Measurements from ENCODE around the gene JAK1. TPM values are rescaled to one million over a fixed set of nuclear protein-coding genes. Genes with fewer than 3 reads are reported as not detected.

JAK1 gene
- polyA plus RNA-seq, 2 of the 4 experiments (the other 2 are of a cell fraction) = 110 to 159 TPM

DNA sequence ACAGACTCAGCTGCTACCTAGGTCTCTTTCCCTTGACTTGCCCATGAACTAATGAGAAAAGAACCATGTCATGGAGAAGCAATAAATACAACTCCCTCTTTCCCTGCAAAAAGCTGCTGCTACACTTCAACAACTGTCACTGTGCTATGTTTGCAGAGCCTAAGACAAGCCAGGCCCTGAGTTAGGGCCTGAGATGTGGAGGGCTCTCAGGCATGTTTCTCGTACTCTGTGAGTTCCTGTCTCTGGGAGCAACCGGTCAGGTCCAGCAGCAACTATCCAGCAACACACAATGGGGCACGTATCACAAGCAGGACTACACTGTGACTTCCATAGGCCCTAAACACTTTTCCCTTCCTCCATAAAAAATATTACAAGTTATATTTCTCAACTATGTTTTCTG lies 91.7 kb downstream of the JAK1 start:
- Histone ChIP-seq H3K4me3 (no peak overlapping the region), H3K4me1 (no peaks in the 10 kb centered on the region), H3K27ac (no peak overlapping the region), H3K9me3 (no peaks in the 10 kb centered on the region), H3K4me2 (no peak overlapping the region)
- ATAC-seq (no peak), FAIRE-seq (no peak), DNase-seq (ENCODE audit: low read depth in 1 of 2, low spot score in 1 of 2) (no peak)
- CTCF ChIA-PET = interaction anchor here (1.9 kb wide), 1 partner anchor 146 kb away, joined by 4 read pairs; no protein-coding TSS in a partner anchor
- 100% methylated on average over 2 of the region's 3 CpGs for WGBS (ENCODE audit: missing lambda C conversion rate)
- TF ChIP-seq ZNF302 (CRISPR knock-in tag; IDR thresholded peaks at IDR 0.05) = no peak
- no peak for TF ChIP-seq HEYL (CRISPR knock-in tag; IDR thresholded peaks at IDR 0.05)
- POLR2A ChIA-PET = no interaction called here

DNA sequence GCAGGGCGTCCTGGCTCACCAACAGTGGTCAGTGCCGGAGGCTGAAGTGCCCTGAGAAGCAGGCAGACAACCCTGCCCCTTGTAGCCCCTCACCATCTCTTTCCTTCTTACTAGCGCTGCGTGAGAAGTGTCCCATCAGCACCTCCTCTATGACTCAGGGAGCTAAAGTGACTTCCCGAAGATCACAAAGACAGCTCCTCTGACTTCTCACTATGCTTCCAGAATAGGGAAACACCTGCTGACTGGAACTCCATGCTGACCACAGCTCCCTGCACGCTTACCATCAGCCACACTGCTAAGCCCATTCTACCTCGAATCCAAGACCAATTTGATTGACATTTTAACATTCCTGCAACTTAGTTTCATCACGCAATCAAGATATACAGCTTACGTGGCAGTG lies 92.8 kb downstream of the JAK1 start:
- POLR2A ChIA-PET = no interaction called here
- Histone ChIP-seq H3K4me3 (no peak overlapping the region), H3K9me3 (no peaks in the 10 kb centered on the region), H3K27ac (no peak overlapping the region; a peak in 1 of 6 replicates), H3K4me2 (no peak overlapping the region), H3K4me1 (no peaks in the 10 kb centered on the region)
- CTCF ChIA-PET = interaction anchor here (0.7 kb wide), 1 partner anchor 13 kb away, joined by 3 read pairs; no protein-coding TSS in a partner anchor
- FAIRE-seq (no peak), DNase-seq (ENCODE audit: low read depth in 1 of 2, low spot score in 1 of 2) (no peak), ATAC-seq (no peak)
- WGBS (ENCODE audit: missing lambda C conversion rate) = 94% methylated on average over 9 of the region's 9 CpGs
- no peak for TF ChIP-seq POLR2AphosphoS2 (conservative IDR thresholded peaks at IDR 0.05; ENCODE audit: low read length)
- TF ChIP-seq MAFK (IDR thresholded peaks at IDR 0.05; ENCODE audit: partially characterized antibody) = no peak
- no peak for TF ChIP-seq HOXB13 (CRISPR knock-in tag; IDR thresholded peaks at IDR 0.05; ENCODE audit: low read depth)
- TF ChIP-seq FOXS1 (CRISPR knock-in tag; IDR thresholded peaks at IDR 0.05) = no peak
- TF ChIP-seq HOXB5 (CRISPR knock-in tag; IDR thresholded peaks at IDR 0.05) = no peak
- no peak for TF ChIP-seq CHD2 (IDR thresholded peaks at IDR 0.05; ENCODE audit: low read length, partially characterized antibody)
- no peak for TF ChIP-seq CBX2 (IDR thresholded peaks at IDR 0.05; ENCODE audit: borderline replicate concordance, low read depth)

DNA sequence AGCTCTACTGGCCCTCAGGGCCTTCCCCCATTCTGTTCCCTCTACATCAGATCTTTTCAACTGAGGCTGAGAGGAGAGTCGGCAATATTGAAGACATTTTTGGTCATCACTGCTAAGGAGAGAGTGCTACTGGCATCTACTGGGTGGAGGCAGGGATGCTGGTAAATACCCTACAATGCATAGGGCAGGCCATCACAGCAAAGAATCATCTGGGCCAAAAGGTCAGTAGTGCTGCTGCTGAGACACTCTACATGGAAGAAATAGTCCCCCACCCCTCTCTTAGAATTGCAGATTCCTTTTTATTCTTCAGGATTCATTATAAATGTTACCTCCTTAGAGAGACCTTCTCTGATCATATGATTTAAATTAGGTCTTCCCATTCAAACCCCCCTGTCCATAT lies 94.3 kb downstream of the JAK1 start:
- Histone ChIP-seq H3K4me1 (no peaks in the 10 kb centered on the region), H3K4me2 (no peak overlapping the region), H3K4me3 (no peak overlapping the region), H3K27ac (no peak overlapping the region), H3K9me3 (no peaks in the 10 kb centered on the region)
- POLR2A ChIA-PET = no interaction called here
- CTCF ChIA-PET = no interaction called here
- 100% methylated on average over 1 of the region's 1 CpG for WGBS (ENCODE audit: missing lambda C conversion rate)
- DNase-seq (ENCODE audit: low read depth in 1 of 2, low spot score in 1 of 2) = no peak
- TF ChIP-seq CHD4 (IDR thresholded peaks at IDR 0.05; ENCODE audit: borderline replicate concordance) (no peak), KDM1A (IDR thresholded peaks at IDR 0.05; ENCODE audit: low read depth) (no peak), TP53 (CRISPR knock-in tag; IDR thresholded peaks at IDR 0.05) (no peak), CHD2 (IDR thresholded peaks at IDR 0.05; ENCODE audit: low read length, partially characterized antibody) (no peak), CEBPB (IDR thresholded peaks at IDR 0.05) (no peak), CBX8 (IDR thresholded peaks at IDR 0.05) (no peak), HOXB13 (CRISPR knock-in tag; IDR thresholded peaks at IDR 0.05; ENCODE audit: low read depth) (no peak)
- no peak for ATAC-seq
- no peak for FAIRE-seq

DNA sequence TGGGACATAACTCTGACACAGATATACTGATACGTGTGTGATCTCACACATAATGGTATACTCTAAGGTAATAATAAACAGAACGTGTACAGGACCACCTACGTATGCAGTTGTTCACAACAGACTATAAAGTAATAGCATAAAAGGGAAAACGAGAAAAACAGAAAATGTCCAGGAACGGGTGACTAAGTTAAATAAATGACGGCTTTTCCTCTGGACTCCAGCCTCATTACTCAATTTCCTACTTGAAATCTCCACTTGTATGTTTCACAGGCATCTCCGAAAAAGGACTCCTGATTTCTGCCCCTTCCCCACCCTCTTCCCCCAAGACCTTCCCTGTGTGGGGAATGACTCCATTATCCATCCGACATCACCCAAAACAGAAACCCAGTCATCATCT lies 95.1 kb downstream of the JAK1 start:
- Histone ChIP-seq H3K9me3 (no peaks in the 10 kb centered on the region), H3K4me2 (no peak overlapping the region), H3K4me1 (no peaks in the 10 kb centered on the region), H3K4me3 (no peak overlapping the region), H3K27ac (no peak overlapping the region)
- DNase-seq (ENCODE audit: low read depth in 1 of 2, low spot score in 1 of 2) (no peak), ATAC-seq (no peak), FAIRE-seq (no peak)
- WGBS (ENCODE audit: missing lambda C conversion rate) = 90% methylated on average over 8 of the region's 8 CpGs
- ChIA-PET CTCF (no interaction called here), POLR2A (no interaction called here)
- TF ChIP-seq SREBF2 (IDR thresholded peaks at IDR 0.05) (no peak), KDM1A (IDR thresholded peaks at IDR 0.05; ENCODE audit: low read depth) (no peak), MAZ (IDR thresholded peaks at IDR 0.05; ENCODE audit: borderline replicate concordance, low read depth, low read length) (no peak), HES2 (IDR thresholded peaks at IDR 0.05) (no peak), SMC3 (IDR thresholded peaks at IDR 0.05) (no peak), EHMT2 (IDR thresholded peaks at IDR 0.05; ENCODE audit: low read depth) (no peak), JUN (IDR thresholded peaks at IDR 0.05) (no peak), MYC (IDR thresholded peaks at IDR 0.05; ENCODE audit: borderline replicate concordance, low read length) (no peak), RFX5 (IDR thresholded peaks at IDR 0.05) (no peak), HOXB13 (CRISPR knock-in tag; IDR thresholded peaks at IDR 0.05; ENCODE audit: low read depth) (no peak), FOSB (CRISPR knock-in tag; IDR thresholded peaks at IDR 0.05) (no peak), NPAS2 (CRISPR knock-in tag; IDR thresholded peaks at IDR 0.05; ENCODE audit: borderline replicate concordance) (no peak), USF2 (IDR thresholded peaks at IDR 0.05) (no peak)
- TF ChIP-seq, protein P1, sequence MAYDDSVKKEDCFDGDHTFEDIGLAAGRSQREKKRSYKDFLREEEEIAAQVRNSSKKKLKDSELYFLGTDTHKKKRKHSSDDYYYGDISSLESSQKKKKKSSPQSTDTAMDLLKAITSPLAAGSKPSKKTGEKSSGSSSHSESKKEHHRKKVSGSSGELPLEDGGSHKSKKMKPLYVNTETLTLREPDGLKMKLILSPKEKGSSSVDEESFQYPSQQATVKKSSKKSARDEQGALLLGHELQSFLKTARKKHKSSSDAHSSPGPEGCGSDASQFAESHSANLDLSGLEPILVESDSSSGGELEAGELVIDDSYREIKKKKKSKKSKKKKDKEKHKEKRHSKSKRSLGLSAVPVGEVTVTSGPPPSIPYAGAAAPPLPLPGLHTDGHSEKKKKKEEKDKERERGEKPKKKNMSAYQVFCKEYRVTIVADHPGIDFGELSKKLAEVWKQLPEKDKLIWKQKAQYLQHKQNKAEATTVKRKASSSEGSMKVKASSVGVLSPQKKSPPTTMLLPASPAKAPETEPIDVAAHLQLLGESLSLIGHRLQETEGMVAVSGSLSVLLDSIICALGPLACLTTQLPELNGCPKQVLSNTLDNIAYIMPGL (CRISPR knock-in tag; IDR thresholded peaks at IDR 0.05; ENCODE audit: borderline replicate concordance) = no peak
